ENCODE measurements around the gene VPS52.
A peak's percentile ranks its signal among the peaks of the same experiment; 100 is the strongest.
"Not testable (repeated sequence)": the region's sequence is repeated elsewhere in the genome, so short reads cannot be mapped to it uniquely, and the experiment has no call there.

The VPS52 gene

DNA sequence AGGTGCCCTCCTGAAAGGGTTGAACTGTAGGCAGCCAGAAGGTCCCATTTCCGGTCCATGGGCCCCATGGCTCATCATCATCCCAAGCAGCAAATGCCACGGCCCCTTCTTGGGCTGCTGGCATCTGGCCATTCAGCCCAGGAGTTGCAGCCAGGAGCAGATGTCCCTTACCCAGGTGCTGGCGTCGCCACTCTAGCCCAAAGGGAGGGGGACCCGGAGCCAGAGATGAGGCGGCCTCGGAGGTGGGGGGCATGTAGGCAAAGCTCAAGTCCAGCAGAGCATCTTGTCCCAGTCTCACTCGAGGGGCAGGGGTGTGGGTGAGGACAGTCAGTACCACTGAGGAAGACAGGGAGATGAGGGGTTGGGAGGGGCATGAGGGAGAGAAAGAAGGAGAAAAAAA, 33.4 kb upstream of the VPS52 start:
- no peak for DNase-seq (ENCODE audit: low read depth, low spot score)

DNA sequence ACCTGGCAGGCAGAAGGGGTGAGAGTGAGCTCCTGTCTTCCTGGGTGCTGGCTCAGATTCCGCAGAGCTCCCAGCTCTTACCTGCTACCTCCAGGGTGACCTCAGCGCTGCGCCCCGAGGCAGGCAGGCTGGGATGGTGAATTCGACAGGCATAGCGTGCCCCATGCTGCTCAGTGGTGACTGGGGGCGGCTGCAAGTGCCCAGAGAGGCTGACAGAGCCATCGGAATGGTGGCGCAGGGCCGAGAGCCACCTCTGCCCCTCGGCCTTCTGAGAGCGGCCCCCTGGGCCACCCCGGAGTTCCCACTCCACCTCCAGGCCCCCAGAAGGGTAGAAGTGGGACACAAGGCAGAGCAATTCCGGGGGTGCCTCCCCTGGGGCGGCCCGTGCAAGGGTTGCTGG, 32.5 kb upstream of the VPS52 start:
- DNase-seq (ENCODE audit: low read depth, low spot score): no peak

DNA sequence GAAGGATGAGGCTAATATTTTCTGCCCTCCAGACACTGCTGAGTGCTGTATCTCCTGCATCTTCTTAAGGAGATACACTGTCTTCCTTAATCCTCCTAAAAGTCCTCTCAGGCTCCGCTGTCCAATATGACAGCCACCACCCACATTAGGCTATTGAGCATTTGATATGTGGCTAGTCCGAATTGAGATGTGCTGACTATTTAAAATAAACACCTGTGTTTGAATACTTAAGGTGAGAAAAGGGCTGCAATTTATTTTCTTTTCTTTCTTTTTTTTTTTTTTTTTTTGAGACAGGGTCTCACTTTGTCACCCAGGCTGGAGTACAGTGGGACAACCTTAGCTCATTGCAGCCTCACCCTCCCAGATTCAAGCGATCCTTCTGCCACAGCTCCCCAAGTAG, 30.2 kb upstream of the VPS52 start:
- DNase-seq (ENCODE audit: low read depth, low spot score): no peak

DNA sequence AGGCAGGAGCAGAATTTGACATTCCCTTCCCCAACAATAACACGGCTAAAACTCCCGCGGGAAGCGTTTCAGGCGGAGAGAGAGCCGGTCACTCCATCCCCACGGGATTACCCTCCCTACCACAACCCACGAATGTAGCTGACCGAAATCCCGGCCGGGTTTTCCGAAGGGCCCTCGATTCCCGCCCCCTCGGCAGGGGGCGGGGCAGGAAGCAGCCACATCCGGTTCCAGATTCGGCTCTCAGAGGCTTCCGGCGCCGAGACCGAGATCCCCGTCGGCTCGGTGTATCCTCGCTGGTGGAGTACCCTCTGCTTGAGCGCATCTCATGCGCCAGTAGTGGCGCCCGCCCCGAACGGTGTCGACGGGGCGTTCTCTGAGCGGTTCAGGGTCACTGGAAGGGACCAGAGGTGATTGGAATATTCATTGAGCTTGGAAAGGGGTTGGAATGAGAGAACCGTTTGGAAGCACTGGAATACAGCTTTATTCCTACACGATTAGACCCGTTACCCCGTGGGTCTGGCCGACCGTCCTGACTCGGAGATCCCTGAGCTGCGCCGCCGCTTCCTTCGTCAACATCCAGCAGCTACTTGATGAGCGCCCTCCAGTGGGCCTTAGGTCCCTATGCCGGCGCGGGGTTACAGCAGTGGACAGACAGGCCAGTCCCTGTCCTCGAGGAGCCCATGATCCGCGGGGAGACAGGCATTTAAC, 27.7 kb upstream of the VPS52 start:
- DNase-seq (ENCODE audit: low read depth, low spot score): peak; percentile 77

DNA sequence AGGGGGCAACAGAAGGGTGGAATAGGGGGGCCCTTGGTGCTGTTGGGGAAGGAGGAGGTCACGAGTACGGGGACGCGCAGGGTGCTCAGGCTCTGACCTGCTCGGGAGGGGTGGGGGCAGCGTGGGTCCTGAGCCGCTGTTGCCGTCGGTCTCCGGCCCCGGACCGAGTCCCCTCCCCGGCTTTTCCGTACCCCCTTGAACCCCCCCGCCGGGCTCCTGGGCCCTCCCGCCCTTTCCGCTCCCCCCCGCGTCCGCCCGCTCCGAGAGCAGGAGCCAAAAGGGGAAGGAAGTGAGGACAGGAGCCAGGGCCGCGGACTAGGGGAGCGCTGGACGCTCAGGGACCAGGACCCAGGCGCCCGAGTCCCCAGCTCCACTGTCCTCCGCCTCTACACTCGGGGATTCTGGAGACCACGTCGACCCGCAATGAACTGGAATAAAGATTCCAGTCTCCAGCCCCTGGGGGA, 27.1 kb upstream of the VPS52 start, which contains the start of gene RGL2:
RGL2 (minus strand) TSS at position 170 of the 464 bp plus-strand sequence. CDS start 332 bp downstream, outside the sequence.
- DNase-seq (ENCODE audit: low read depth, low spot score): no peak

DNA sequence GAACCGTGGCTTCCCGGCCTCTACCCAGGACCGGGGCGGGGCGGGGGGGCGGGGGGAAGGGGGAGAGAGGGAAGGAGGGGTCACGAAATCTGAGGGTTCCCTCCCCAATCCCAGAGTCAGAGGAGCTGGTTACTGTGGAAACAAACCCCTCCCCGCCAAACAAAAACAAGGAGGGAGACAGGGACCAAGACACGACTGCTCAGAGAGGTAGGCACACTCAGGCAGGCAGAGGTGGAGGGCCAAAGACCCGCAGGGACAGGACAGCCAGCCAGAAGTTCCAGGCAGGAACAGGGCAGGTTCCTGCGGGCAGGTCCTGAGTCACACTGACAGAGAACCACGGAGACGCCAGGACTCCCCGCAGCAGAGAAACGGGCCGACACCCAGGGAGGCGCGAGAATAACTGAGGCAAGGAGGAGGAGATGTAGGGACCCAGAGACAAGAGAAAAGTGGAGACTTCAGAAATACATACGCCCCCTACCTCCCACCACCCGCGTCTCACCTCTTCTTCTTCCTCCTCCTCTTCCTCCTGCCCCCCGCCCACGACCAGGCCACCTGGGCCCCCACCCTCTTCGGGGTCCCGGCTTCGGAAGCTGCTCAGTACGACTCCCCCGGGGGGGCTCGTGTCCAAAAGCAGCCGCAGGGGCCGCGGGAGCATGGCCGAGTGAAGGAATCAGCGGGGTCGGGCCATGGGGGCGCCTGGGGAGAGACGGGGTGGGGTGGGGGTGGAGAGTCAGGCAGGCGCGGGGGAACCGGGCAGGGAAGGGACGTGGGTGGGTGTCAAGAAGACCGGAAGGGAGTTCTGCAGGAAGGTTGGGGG, 26.5 kb upstream of the VPS52 start:
- DNase-seq (ENCODE audit: low read depth, low spot score): no peak

DNA sequence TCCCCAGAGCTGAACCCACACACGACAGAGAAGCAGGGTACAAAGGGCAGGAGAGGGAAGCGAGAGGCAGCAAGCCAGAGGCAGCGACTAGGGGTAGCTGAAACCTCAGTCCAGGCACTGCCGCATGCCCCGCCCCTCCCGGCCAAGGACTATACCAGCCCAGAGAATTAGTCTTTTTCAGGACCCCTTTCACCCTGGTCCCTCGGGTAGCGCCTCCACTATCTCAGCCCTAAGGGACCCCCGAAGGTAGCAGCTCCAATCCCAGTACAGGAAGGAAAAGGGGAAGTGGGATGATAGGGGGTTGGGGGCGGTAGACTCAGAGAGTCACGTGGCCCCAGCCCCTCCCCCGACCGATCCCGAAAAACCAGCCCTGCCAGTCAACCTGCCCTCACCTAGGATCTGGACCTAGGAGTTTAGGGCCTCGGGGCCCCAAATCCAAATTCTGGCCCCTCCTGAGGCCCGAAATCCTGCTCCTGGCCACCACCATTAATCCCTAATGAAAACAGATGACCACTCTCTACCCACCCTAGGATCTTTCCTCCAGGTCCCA, 25.8 kb upstream of the VPS52 start:
- no peak for DNase-seq (ENCODE audit: low read depth, low spot score)

DNA sequence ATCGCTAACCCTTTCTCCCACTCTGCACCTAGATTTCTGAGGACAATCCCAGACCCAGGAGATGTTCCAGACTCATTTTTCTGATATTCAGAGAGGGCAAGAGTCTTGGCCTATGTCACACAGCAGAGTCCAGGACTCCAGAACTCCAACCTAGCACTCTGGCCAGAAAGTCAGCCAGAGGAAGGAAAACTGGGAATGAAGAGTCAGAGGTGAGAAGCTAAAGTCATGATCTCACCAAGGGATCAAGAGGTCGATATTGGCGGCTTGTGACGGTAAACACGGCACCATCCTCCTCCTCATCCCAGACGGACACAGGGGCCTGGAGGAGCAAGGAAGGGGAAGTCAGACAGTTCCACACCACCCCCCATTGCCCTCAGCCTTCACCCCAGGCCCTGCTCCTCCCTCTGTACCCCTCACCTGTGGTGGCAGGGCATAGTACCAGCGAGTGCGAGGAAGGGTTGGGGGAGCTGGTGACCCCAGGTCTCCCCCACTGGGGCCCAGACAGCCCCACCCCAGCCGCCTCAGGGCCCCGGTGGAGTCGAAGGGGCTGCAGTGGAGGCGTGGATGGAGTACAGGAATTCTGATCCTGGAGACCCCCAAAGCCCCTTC, 25.2 kb upstream of the VPS52 start:
- no peak for DNase-seq (ENCODE audit: low read depth, low spot score)

DNA sequence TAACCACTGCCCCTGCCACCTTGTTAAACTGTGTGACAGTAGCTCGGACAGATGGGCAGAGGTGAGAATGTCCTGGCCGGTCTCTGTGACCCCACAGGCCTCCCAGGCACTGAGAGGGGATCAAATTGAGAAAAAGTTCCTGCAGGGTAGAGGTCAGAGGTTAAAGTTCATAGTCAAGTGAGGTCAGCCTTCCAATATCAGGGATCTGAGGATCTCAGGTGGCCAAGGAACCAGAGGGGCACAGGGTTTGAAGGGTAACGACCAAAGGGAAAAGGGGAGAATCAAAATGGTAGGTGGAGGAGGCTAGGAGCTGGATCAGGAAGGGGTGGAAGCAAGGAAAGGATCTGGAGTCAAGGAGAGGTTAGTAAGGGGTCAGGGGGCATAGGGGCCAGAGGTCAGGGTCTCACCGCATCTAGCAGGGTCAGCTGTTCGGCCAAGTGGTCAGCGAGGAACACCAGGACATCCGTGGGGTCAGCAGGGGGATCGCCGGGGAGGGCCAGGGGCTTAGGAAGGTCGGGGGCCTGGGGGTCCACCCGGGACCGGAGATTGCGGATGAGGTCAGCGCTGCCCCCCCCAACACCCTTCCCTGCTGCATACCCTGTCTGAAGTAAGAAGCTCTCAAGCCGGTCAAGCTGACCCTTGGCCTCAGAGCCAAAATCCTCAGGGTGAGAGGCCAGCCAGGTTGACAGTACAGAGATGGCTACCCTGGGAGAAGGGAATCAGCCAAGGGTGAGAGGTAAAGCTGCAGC, 24.1 kb upstream of the VPS52 start:
- DNase-seq (ENCODE audit: low read depth, low spot score): no peak

DNA sequence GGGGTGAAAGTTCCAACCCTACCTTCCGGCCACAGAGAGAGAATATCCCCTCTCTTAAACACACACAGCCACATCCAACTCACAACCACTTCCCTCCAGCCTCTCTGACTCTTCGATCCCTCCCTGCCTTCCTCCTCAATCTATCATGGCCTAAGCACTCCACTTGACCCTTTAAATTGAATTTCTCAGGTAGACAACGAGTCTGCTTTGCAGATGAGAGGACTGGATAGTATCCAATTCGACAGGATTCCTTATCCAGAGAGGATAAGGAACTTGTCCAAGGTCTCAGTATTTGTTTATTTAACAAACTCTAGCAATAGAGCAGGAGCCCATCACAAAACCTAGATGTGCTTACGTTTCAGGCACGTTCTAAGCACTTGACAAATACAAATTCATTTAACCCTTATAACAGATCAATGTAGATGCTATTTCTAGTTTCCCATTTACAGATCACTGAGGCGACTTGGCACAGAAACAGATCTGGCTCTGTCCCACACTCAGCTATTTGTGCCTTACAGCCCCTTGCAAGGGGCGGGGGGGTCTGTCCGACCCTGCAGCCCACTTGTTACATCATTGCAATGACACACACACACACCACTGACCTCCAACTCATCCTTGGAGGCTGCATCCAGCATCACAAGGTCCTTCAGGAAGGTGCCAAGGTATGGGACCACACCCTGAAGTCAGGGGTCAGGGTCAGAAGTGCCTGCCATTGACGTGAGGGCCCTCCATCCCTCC, 22.6 kb upstream of the VPS52 start:
- DNase-seq (ENCODE audit: low read depth, low spot score): no peak

DNA sequence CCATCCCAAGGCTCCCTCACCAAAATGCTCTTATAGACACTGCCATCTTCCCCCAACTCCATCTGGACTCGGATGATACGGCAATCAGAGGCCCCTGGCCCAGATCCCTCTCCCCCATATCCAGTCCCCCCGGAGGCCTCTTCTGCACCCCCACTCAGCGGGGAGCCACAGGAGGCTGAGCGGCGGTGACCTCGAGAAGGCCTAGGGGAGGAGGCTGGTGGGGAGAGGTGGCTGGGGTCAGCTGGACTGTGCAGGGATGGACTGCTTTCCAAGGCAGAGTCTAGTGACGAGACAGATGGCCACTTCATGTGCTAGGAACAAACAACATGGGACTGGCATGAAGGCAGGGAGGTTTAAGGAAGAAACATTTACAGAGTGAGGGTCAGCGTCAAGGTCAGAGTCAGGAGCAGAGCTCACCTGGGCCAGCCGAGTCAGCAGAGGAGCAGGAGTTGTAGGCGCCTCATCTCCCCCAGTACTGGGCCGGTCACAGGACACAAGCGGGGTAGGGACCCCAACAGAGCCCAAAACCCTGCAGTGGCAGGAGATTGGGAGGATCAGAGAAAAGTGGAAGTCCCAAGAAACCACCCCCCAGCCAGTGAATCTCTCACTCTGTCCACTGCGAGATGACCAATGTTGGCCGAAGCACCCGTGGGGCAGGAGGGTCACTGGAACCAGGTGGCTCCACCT, 21.5 kb upstream of the VPS52 start:
- no peak for DNase-seq (ENCODE audit: low read depth, low spot score)

DNA sequence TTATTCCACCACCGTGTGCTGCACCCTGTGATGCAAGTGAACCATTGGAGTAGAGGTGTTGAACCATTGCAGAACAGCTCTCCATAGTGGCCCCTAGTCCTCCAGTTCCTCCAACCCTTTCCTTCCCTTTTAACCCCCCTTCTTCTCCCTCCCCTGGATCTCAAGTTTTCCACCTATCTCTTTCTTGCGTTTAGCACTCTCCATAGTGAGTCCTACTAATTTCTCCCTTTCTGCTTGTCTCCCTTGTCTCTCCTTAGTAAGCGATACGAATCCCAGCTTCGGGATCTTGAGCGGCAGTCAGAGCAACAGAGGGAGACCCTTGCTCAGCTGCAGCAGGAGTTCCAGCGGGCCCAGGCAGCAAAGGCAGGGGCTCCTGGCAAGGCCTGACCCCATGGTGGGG, 18.8 kb upstream of the VPS52 start:
- DNase-seq (ENCODE audit: low read depth, low spot score): no peak

DNA sequence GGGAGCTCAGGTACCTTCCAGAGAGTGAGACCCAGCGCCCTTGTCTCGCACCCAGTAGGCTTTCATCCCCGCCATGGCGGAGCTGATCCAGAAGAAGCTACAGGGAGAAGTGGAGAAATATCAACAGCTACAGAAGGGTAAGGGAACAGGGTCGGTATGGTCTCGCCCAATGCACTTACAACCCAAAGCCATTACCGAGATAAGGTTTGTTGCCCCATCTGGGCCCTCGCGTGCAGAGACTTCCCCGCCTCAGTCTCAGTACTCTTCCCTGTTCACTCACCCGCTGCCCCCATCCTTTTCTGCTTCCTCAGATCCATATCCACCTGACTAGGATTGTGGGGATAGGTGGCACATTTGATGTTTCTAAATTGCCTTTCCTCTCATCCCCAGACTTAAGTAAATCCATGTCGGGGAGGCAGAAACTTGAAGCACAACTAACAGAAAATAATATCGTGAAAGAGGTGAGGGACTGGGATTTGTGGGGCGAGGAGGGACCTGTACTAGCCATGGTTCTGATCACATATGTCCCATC, 18.2 kb upstream of the VPS52 start:
- no peak for DNase-seq (ENCODE audit: low read depth, low spot score)

DNA sequence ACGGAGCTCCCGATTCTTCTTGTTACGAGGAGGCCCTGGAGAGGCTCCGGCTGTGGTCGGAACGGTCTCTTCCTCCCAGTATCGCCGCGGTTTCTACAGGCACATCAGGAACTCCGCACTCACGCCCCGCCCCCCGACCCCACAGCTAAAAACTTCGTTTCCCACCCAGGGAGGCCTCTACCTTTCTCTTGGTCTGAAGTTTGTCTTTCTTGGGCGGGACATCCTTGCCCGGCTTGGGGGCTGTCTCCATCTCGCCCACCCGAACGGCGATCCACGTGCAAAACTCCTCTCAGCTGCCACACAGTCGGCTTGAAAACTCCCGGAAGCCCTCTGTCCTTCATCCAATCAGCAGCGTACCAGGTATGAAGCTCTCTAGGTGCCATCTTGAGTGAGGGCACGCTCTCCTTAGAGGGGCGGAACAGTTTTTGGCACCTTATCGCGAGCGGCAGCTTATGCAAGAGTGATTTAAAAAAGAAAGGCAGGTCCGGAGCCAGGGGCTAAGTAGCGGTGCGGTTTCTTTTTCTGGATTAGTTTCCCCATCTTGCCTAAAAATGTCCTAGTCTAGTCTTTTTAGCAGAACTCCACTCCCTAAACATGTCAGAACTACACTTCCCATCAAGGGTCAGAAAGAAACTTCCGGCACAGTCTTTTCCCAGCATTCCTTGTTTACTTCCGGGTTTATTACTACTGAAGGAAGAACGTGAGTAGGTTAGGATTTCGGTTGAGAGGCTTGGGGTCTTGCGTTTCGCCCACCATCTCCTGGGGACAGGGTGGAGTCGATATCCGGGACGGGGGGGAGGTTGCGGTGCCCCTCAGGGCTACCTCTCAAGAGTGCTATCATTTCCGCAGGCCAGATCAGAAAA, 17.5 kb upstream of the VPS52 start, which contains the start of the genes PFDN6 and WDR46:
PFDN6 (plus strand) TSS at position 681 of the 863 bp plus-strand sequence. CDS start 256 bp downstream, outside the sequence.
WDR46 (minus strand) TSS at position 319 of the 863 bp plus-strand sequence; CDS start at position 250, 69 bp downstream.
- DNase-seq (ENCODE audit: low read depth, low spot score): no peak

DNA sequence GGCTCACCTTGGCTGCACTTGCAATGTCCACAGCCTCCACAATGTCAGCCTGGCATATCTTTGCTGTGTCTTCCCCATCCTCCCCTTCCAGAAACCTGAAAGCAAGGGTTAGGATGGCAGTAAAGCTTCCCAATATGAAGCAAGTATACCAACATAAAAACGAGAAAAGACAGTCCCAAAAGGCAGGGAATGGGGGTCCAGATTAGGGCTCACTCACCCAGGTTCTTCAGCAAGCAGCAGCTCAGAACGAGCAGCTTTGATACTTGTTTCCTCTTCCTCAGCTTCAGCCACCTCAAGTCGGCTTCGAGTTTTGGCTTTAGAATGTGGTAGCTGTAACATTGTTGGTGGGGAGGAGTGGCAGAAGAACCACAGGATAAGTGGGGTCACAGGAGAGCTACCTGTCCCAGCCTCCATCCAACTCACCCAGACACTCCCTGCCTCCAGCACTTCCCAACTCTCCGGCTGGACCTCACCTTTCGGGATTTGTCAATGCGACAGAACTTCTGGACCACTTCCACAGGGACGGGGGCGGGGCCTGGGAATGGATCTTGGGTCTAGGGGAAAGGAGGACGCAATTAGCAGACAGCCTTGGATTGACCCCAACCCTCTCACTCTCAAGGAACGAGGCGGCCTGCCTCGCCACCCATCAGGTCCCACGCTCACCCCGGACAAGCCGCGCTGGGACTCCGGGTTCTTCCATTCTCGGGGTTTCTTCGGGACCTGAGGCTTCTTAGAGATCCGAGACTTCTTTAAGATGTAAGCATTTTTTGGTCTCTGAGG, 16.7 kb upstream of the VPS52 start:
- DNase-seq (ENCODE audit: low read depth, low spot score): no peak

DNA sequence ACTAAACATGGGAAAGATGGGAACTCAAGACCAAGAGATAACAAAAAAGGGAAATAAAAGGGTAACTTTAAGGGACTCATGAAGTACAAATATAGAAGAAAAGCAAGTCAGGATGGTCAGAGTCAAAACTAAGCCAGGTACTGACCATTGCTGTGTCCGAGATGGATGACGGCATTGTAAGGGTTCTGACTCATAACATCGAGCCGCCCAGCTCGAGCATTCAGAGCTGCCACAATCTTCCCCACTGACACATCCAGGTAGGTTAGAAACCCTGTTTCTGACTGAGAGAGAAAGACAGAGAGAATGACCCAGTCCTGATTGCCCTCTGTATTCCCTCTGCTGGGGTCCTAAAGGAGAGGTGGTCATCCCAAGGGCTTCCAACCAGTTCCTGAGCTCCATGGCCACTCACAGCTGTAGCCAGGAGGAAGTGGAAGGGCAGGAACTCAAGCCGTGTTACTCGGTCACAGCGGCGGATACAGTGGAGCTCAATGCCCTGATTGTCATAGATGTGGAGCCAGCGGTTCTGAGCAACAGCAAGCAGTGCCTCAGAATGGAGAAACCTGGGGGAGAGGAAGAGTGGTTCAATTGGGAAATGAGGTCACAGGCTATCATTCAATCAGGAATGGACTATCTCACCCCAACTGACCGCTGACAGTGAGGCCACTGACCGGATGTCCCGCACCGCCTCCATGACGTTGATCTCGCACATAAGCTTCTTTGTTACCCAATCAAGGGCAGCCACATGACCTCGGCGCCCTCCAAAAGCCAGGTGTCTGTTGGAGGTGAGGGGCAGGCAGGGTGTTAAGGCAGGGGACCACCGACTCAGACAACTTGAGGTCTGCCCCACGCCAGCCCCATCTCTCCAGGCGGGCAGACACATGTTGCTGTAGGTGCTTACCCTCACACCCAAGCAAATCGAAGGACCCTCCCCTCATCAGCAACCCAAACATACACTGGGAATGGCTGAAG, 15.6 kb upstream of the VPS52 start:
- DNase-seq (ENCODE audit: low read depth, low spot score): no peak

DNA sequence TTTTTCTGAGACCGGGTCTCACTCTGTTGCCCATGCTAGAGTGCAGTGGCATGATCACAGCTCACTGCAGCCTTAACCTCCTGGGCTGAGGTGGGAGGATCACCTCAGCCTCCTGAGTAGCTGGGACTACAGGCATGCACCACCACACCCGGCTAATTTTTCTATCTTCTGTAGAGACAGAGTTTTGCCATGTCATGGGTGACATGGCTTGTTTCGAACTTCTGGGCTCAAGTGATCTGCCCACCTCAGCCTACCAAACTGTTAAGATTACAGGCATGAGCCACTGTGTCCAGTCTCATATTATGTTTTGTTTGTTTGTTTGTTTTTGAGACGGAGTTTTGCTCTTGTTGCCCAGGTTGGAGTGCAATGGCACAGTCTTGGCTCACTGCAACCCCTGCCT, 13.5 kb upstream of the VPS52 start:
- DNase-seq (ENCODE audit: low read depth, low spot score): not testable (repeated sequence)
